T47D (cell line): Measurements from ENCODE around the gene PFKFB2.
"Not testable (repeated sequence)": the region's sequence is repeated elsewhere in the genome, so short reads cannot be mapped to it uniquely, and the experiment has no call there.

Experiments
- DNase-seq, 2 experiments: peaks; one replicate each; pipeline versions ENCODE4 v3.0.0 to v3.0.0-alpha.2; 2011 to 2012; ENCODE audit warnings: low read depth in 1 of 2, low spot score in 1 of 2
- JUND ChIP-seq: IDR thresholded peaks from 2 replicates; pipeline ENCODE4 v1.6.1; 2012; ENCODE audit warnings: low read depth
- in situ Hi-C: cut with HindIII; loops from 2 replicates; pipeline ENCODE4 v1.10.0; 2016; ENCODE audit warnings: low sequenced_read_pairs, low pct_unique_long_range_greater_than_20kb

The PFKFB2 gene

GRCh38 chr1:207034208-207034607 lies 18.9 kb upstream of the PFKFB2 start:
- no peak for TF ChIP-seq JUND
- no peak for DNase-seq
- in situ Hi-C loops = no loop called here

- no peak for TF ChIP-seq JUND
- DNase-seq = no peak
- in situ Hi-C loops = no loop called here
These were observed 18.1 kb upstream of the PFKFB2 start for GRCh38 chr1:207034998-207035397.

- no peak for TF ChIP-seq JUND
- in situ Hi-C loops = no loop called here
These were observed 17.1 kb upstream of the PFKFB2 start for GRCh38 chr1:207035877-207036551.

GRCh38 chr1:207036865-207037264 lies 16.2 kb upstream of the PFKFB2 start:
- in situ Hi-C loops = no loop called here
- TF ChIP-seq JUND = no peak
- DNase-seq = no peak

More at GRCh38 chr1:207035877-207036551, 17.1 kb upstream of the PFKFB2 start:
- DNase-seq = no peak

GRCh38 chr1:207039380-207040180 lies 13.5 kb upstream of the PFKFB2 start:
- in situ Hi-C loops = no loop called here
- DNase-seq = no peak
- no peak for TF ChIP-seq JUND

- DNase-seq = no peak
- in situ Hi-C loops = no loop called here
- no peak for TF ChIP-seq JUND
These were observed 12.9 kb upstream of the PFKFB2 start for GRCh38 chr1:207040181-207040533.

GRCh38 chr1:207041397-207041796 lies 11.7 kb upstream of the PFKFB2 start:
- in situ Hi-C loops, DNase-seq: not testable (repeated sequence)

- in situ Hi-C loops = no loop called here
- no peak for TF ChIP-seq JUND
- no peak for DNase-seq
These were observed 7.6 kb upstream of the PFKFB2 start for GRCh38 chr1:207045453-207045852.

- in situ Hi-C loops = no loop called here
- TF ChIP-seq JUND = no peak
- no peak for DNase-seq
These were observed 5.6 kb upstream of the PFKFB2 start for GRCh38 chr1:207047505-207047904.

- in situ Hi-C loops = no loop called here
- TF ChIP-seq JUND = no peak
- no peak for DNase-seq
These were observed 5.0 kb upstream of the PFKFB2 start for GRCh38 chr1:207048041-207048440.

- DNase-seq = no peak
- TF ChIP-seq JUND = no peak
- in situ Hi-C loops = no loop called here
These were observed 4.0 kb upstream of the PFKFB2 start for GRCh38 chr1:207049054-207049453.

GRCh38 chr1:207049514-207049913 lies 3.6 kb upstream of the PFKFB2 start:
- in situ Hi-C loops = no loop called here
- TF ChIP-seq JUND = no peak
- no peak for DNase-seq

- no peak for TF ChIP-seq JUND
- DNase-seq = peak; percentile 56 to 72
- in situ Hi-C loops = no loop called here
These were observed 3.1 kb upstream of the PFKFB2 start for GRCh38 chr1:207049974-207050391.
